ENCODE data around the gene STK31. TPM values are rescaled to one million over a fixed set of nuclear protein-coding genes. Genes with fewer than 3 reads are reported as not detected.
A peak's percentile ranks its signal among the peaks of the same experiment; 100 is the strongest.

The STK31 gene
- total and polyA plus RNA-seq, 2 donors (not counting 1 experiment from before 2014, with no cell fraction given) = 0.17 TPM; not detected in 1

- no peaks in the 10 kb centered on the region for H4K20me1 ChIP-seq (ENCODE audit: control insufficient read depth, extremely low read depth, insufficient read depth, low read length)
- TF ChIP-seq EZH2 (IDR thresholded peaks at IDR 0.05; ENCODE audit: low read length, missing control alignments) (no peak), CTCF (conservative IDR thresholded peaks at IDR 0.05 in 1 of 2, IDR thresholded peaks at IDR 0.05 in 1 of 2; ENCODE audit: low read depth in 1 of 2, low read length in 2 of 2) (peak; percentile 47 to 51)
- peaks cover 11% of the 10 kb centered on the region for H3K4me1 ChIP-seq (ENCODE audit: control insufficient read depth, extremely low read depth, insufficient read depth, low read length)
- H3K79me2 ChIP-seq (ENCODE audit: control insufficient read depth, insufficient read depth, low read length) = no peaks in the 10 kb centered on the region
- DNase-seq (ENCODE audit: low read depth in 2 of 2) = peak; percentile 57 to 83
- H3K27me3 ChIP-seq (ENCODE audit: control insufficient read depth, insufficient read depth, low read length) = no peaks in the 10 kb centered on the region
- H2AFZ ChIP-seq (ENCODE audit: low read length) = no peak overlapping the region
- H3K4me3 ChIP-seq (replicated peaks in 1 of 4; ENCODE audit: control extremely low read depth in 1 of 4, insufficient read depth in 1 of 4, low read depth in 3 of 4, low read length in 4 of 4) = no peak overlapping the region
- H3K27ac ChIP-seq (ENCODE audit: insufficient read depth, low read length) = no peak overlapping the region
- no peak overlapping the region for H3K9ac ChIP-seq (ENCODE audit: insufficient read depth, low read length)
- H3K4me2 ChIP-seq (ENCODE audit: extremely low read depth, insufficient read depth, low read length) = peak overlapping the region; percentile 78
- no peaks in the 10 kb centered on the region for H3K36me3 ChIP-seq (ENCODE audit: control insufficient read depth, insufficient read depth, low read length)
- H3K9me3 ChIP-seq (ENCODE audit: control insufficient read depth, insufficient read depth, low read depth, low read length) = no peaks in the 10 kb centered on the region
Measured at GRCh38 chr7:23712368-23713284, 2.6 kb downstream of the STK31 start.

- no peak overlapping the region for H2AFZ ChIP-seq (ENCODE audit: low read length)
- H3K4me2 ChIP-seq (ENCODE audit: extremely low read depth, insufficient read depth, low read length) = peak overlapping the region; percentile 78
- peaks cover 11% of the 10 kb centered on the region for H3K4me1 ChIP-seq (ENCODE audit: control insufficient read depth, extremely low read depth, insufficient read depth, low read length)
- no peak for TF ChIP-seq CTCF (conservative IDR thresholded peaks at IDR 0.05 in 1 of 2, IDR thresholded peaks at IDR 0.05 in 1 of 2; ENCODE audit: low read depth in 1 of 2, low read length in 2 of 2)
- TF ChIP-seq EZH2 (IDR thresholded peaks at IDR 0.05; ENCODE audit: low read length, missing control alignments) = no peak
- H3K9ac ChIP-seq (ENCODE audit: insufficient read depth, low read length) = no peak overlapping the region
- no peak overlapping the region for H3K4me3 ChIP-seq (replicated peaks in 1 of 4; ENCODE audit: control extremely low read depth in 1 of 4, insufficient read depth in 1 of 4, low read depth in 3 of 4, low read length in 4 of 4)
- no peaks in the 10 kb centered on the region for H3K9me3 ChIP-seq (ENCODE audit: control insufficient read depth, insufficient read depth, low read depth, low read length)
- H3K27ac ChIP-seq (ENCODE audit: insufficient read depth, low read length) = peak overlapping the region; percentile 47
- H4K20me1 ChIP-seq (ENCODE audit: control insufficient read depth, extremely low read depth, insufficient read depth, low read length) = no peaks in the 10 kb centered on the region
- no peaks in the 10 kb centered on the region for H3K27me3 ChIP-seq (ENCODE audit: control insufficient read depth, insufficient read depth, low read length)
- no peaks in the 10 kb centered on the region for H3K36me3 ChIP-seq (ENCODE audit: control insufficient read depth, insufficient read depth, low read length)
- H3K79me2 ChIP-seq (ENCODE audit: control insufficient read depth, insufficient read depth, low read length) = no peaks in the 10 kb centered on the region
- DNase-seq (ENCODE audit: low read depth in 2 of 2) = peak; percentile 41 to 97
Measured at GRCh38 chr7:23713285-23714149, 3.5 kb downstream of the STK31 start.

- Histone ChIP-seq H4K20me1 (ENCODE audit: control insufficient read depth, extremely low read depth, insufficient read depth, low read length) (no peaks in the 10 kb centered on the region), H3K36me3 (ENCODE audit: control insufficient read depth, insufficient read depth, low read length) (no peaks in the 10 kb centered on the region), H3K79me2 (ENCODE audit: control insufficient read depth, insufficient read depth, low read length) (no peaks in the 10 kb centered on the region), H3K4me1 (ENCODE audit: control insufficient read depth, extremely low read depth, insufficient read depth, low read length) (peaks cover 11% of the 10 kb centered on the region), H3K4me2 (ENCODE audit: extremely low read depth, insufficient read depth, low read length) (peak overlapping the region; percentile 51), H3K27ac (ENCODE audit: insufficient read depth, low read length) (no peak overlapping the region), H3K27me3 (ENCODE audit: control insufficient read depth, insufficient read depth, low read length) (no peaks in the 10 kb centered on the region), H3K9me3 (ENCODE audit: control insufficient read depth, insufficient read depth, low read depth, low read length) (no peaks in the 10 kb centered on the region), H2AFZ (ENCODE audit: low read length) (no peak overlapping the region), H3K4me3 (replicated peaks in 1 of 4; ENCODE audit: control extremely low read depth in 1 of 4, insufficient read depth in 1 of 4, low read depth in 3 of 4, low read length in 4 of 4) (no peak overlapping the region), H3K9ac (ENCODE audit: insufficient read depth, low read length) (no peak overlapping the region)
- DNase-seq (ENCODE audit: low read depth in 2 of 2) = no peak
- TF ChIP-seq CTCF (conservative IDR thresholded peaks at IDR 0.05 in 1 of 2, IDR thresholded peaks at IDR 0.05 in 1 of 2; ENCODE audit: low read depth in 1 of 2, low read length in 2 of 2) (no peak), EZH2 (IDR thresholded peaks at IDR 0.05; ENCODE audit: low read length, missing control alignments) (no peak)
Measured at GRCh38 chr7:23714150-23714464, 4.1 kb downstream of the STK31 start.
